Right lobe of liver (tissue), 6 donors: ENCODE results near the gene OST4. TPM values are rescaled to one million over a fixed set of nuclear protein-coding genes. Genes with fewer than 3 reads are reported as not detected.
"Not testable (repeated sequence)": the region's sequence is repeated elsewhere in the genome, so short reads cannot be mapped to it uniquely, and the experiment has no call there.

Source experiments
- ATAC-seq, 4 donors: fragments of 200-7000 bp; cut with Tn5 transposase; one replicate each; pipeline ENCODE4 v1.9.1; 2020; ENCODE audit warnings: mild to moderate bottlenecking in 4 of 4, moderate library complexity in 4 of 4
- DNase-seq, 3 donors: peaks; one replicate each; pipeline ENCODE4 v3.0.0-alpha.2; 2020
- H3K27ac ChIP-seq, 3 donors: fragments of 200-600 bp; one replicate each; pipeline ENCODE4 v1.8.0; 2022
- H3K27me3 ChIP-seq, 2 donors: fragments of 200-600 bp; one replicate each; pipeline ENCODE4 v1.8.0; 2022
- H3K36me3 ChIP-seq, 4 donors: fragments of 200-600 bp; sonication (generic) in 1 of 4; one replicate each; pipeline versions ENCODE4 v1.5.1 to v1.8.0; 2017 to 2022; ENCODE audit warnings: control low read depth in 1 of 4
- H3K4me1 ChIP-seq, 4 donors: fragments of 200-600 bp; sonication (generic) in 1 of 4; one replicate each; pipeline versions ENCODE4 v1.5.1 to v1.8.0; 2017 to 2022; ENCODE audit warnings: control low read depth in 1 of 4
- H3K4me3 ChIP-seq, 3 donors: fragments of 200-600 bp; one replicate each; pipeline ENCODE4 v1.8.0; 2022
- H3K9me3 ChIP-seq, 4 donors: fragments of 200-600 bp; sonication (generic) in 1 of 4; one replicate each; pipeline versions ENCODE4 v1.5.1 to v1.8.0; 2017 to 2022; ENCODE audit warnings: control low read depth in 1 of 4
- CTCF ChIP-seq, 4 donors: fragments of 200-600 bp in 3 of 4; fragments of 450-650 bp in 1 of 4; IDR thresholded peaks; one replicate each; pipeline versions ENCODE4 v1.5.1 to v1.8.0; 2016 to 2022; ENCODE audit warnings: antibody characterized with exemption in 4 of 4, mild to moderate bottlenecking in 2 of 4
- POLR2A ChIP-seq: fragments of 450-650 bp; IDR thresholded peaks from one replicate; pipeline ENCODE4 v1.6.1; 2017; ENCODE audit warnings: antibody characterized with exemption, mild to moderate bottlenecking
- WGBS: methylation state at CpG from one replicate; pipeline ENCODE4 v1.1.6; 2018; ENCODE audit warnings: low coverage, low lambda C conversion rate; ENCODE audit not compliant: insufficient coverage; ENCODE audit errors: missing lambda C conversion rate; 5-methylcytosine and 5-hydroxymethylcytosine counted together
- intact Hi-C, 2 donors: fragments of 100-400 bp; cut with DNase I; formaldehyde crosslinking; loops; one replicate each; pipeline versions ENCODE4 v1.11.2 to v1.14.1; 2022
- total RNA-seq, 6 experiments: library from RNA; depleted of rRNA in 2 of 6; stranded (reverse); fragments of >200 nt in 2 of 6; fragmentation: NEBNext Ultra II Directional in 3 of 6; extraction: Animal tissue kit (Norgen Biotek cat#: 25700) in 3 of 6; gene quantifications; one replicate each; pipeline versions ENCODE4 v1.1.0 to v1.2.4, GENCODE V29; 2016 to 2023
- donor health status: DM: no; HTN: yes; CAD: no.
- donor health status: DM: no; HTN: no; CAD: no.
- donor health status: DM: no; HTN: no; CAD: no.
- donor health status: DM: no; HTN: yes; CAD: no.
- donor health status: DM: no; HTN: yes; CAD: no.

OST4 gene
- total RNA-seq, 6 experiments from 2014 or later = 144 to 182 (median 161) TPM

GRCh38 chr2:27078267-27079194 is 7.1 kb upstream of the OST4 start, which contains the start of gene EMILIN1:
Gene EMILIN1 (plus strand): TSS chr2:27078615. CDS start chr2:27079066, 451 bp downstream.
- Histone ChIP-seq H3K27ac (peak within 1 kb of the TSS; percentile 50 to 55 (median 53)), H3K4me1 (peaks cover 0 to 9% (median 4%) of the 10 kb centered on the region in 4 donors)
- 48% methylated on average over 11 of the region's 41 CpGs for WGBS

GRCh38 chr2:27077231-27077630 is 5.8 kb upstream of the OST4 start:
- H3K36me3 ChIP-seq = no peaks in the 10 kb centered on the region
- DNase-seq (no peak), ATAC-seq (no peak)
- intact Hi-C loops = loop anchor here in 1 of 2 donors (10.0 kb wide), 1 partner anchor 112 kb away; no protein-coding TSS in a partner anchor
- H3K9me3 ChIP-seq = no peaks in the 10 kb centered on the region
- no peaks in the 10 kb centered on the region for H3K27me3 ChIP-seq
- no peak for TF ChIP-seq POLR2A
- peaks cover 0 to 8% (median 4%) of the 10 kb centered on the region in 4 donors for H3K4me1 ChIP-seq
- H3K27ac ChIP-seq = no peak overlapping the region
- 76% methylated on average over 6 of the region's 7 CpGs for WGBS
- no peak overlapping the region for H3K4me3 ChIP-seq

More at GRCh38 chr2:27078267-27079194, 7.1 kb upstream of the OST4 start, which contains the start of gene EMILIN1:
- TF ChIP-seq POLR2A = no peak
- TF ChIP-seq CTCF (IDR thresholded peaks at IDR 0.05) = no peak
- no peaks in the 10 kb centered on the region for H3K36me3 ChIP-seq
- ATAC-seq (peak; percentile 16 to 36 (median 20)), DNase-seq (peak in 1 of 3 donors; percentile 68)
- H3K27me3 ChIP-seq = no peaks in the 10 kb centered on the region
- intact Hi-C loops = loop anchor here in 1 of 2 donors (10.0 kb wide), 1 partner anchor 114 kb away; no protein-coding TSS in a partner anchor
- H3K4me3 ChIP-seq = peak within 1 kb of the TSS; percentile 21 to 39 (median 35)
- no peaks in the 10 kb centered on the region for H3K9me3 ChIP-seq

GRCh38 chr2:27076323-27076722 is 4.9 kb upstream of the OST4 start:
- no peak for DNase-seq
- H3K4me3 ChIP-seq = no peak overlapping the region
- H3K27ac ChIP-seq = no peak overlapping the region
- H3K27me3 ChIP-seq = no peaks in the 10 kb centered on the region
- no peak for TF ChIP-seq POLR2A
- TF ChIP-seq CTCF (IDR thresholded peaks at IDR 0.05) = no peak
- peaks cover 0 to under 1% (median 0%) of the 10 kb centered on the region in 4 donors for H3K4me1 ChIP-seq
- H3K36me3 ChIP-seq = no peaks in the 10 kb centered on the region
- intact Hi-C loops = loop anchor here in 1 of 2 donors (10.0 kb wide), 1 partner anchor 112 kb away; no protein-coding TSS in a partner anchor
- WGBS = 75% methylated on average over 4 of the region's 4 CpGs
- H3K9me3 ChIP-seq = no peaks in the 10 kb centered on the region
- no peak for ATAC-seq

- not testable (repeated sequence) for H3K36me3 ChIP-seq, H3K27me3 ChIP-seq, H3K4me3 ChIP-seq, H3K4me1 ChIP-seq, H3K27ac ChIP-seq, ATAC-seq, H3K9me3 ChIP-seq, DNase-seq
- intact Hi-C loops = loop anchor here in 1 of 2 donors (10.0 kb wide), 1 partner anchor 111 kb away; no protein-coding TSS in a partner anchor
- 67% methylated on average over 6 of the region's 6 CpGs for WGBS
Observed at GRCh38 chr2:27075566-27075871, 4.1 kb upstream of the OST4 start.

GRCh38 chr2:27074738-27075565 is 3.5 kb upstream of the OST4 start:
- Histone ChIP-seq H3K9me3 (no peaks in the 10 kb centered on the region), H3K27ac (peak overlapping the region in 1 of 3 donors; percentile 29), H3K4me3 (no peak overlapping the region), H3K27me3 (no peaks in the 10 kb centered on the region), H3K4me1 (peaks cover 0 to 9% (median 4%) of the 10 kb centered on the region in 4 donors), H3K36me3 (no peaks in the 10 kb centered on the region)
- ATAC-seq = no peak
- DNase-seq = peak in 1 of 3 donors; percentile 62
- intact Hi-C loops = loop anchor here in 1 of 2 donors (10.0 kb wide), 1 partner anchor 110 kb away; no protein-coding TSS in a partner anchor
- TF ChIP-seq POLR2A = no peak
- TF ChIP-seq CTCF (IDR thresholded peaks at IDR 0.05) = no peak
- WGBS = 60% methylated on average over 2 of the region's 4 CpGs
